GM12878 (cell line): Measurements from ENCODE around the gene ERN1. TPM values are rescaled to one million over a fixed set of nuclear protein-coding genes. Genes with fewer than 3 reads are reported as not detected.
A peak's percentile ranks its signal among the peaks of the same experiment; 100 is the strongest.

Experiments used
- BRCA1 ChIP-seq: IDR thresholded peaks from 2 replicates; pipeline ENCODE4 v1.6.1; 2011; ENCODE audit warnings: low read depth, low read length, improper control_type of control experiment
- CEBPB ChIP-seq, 2 experiments: fragments of 150-350 bp in 1 of 2; IDR thresholded peaks; 2 replicates each; pipeline ENCODE4 v1.6.1; 2012 to 2014; ENCODE audit warnings: low read depth in 2 of 2, low read length in 2 of 2, borderline replicate concordance in 1 of 2, inconsistent platforms in 1 of 2
- ESRRA ChIP-seq: IDR thresholded peaks from 2 replicates; pipeline ENCODE4 v1.6.1; 2012; ENCODE audit warnings: mild to moderate bottlenecking, low read length, improper control_type of control experiment
- NFYB ChIP-seq: IDR thresholded peaks from 2 replicates; pipeline ENCODE4 v1.6.1; 2011; ENCODE audit warnings: low read depth, mild to moderate bottlenecking, low read length, improper control_type of control experiment, moderate library complexity; ENCODE audit not compliant: insufficient read depth
- RAD51 ChIP-seq: fragments of 450-650 bp; IDR thresholded peaks from 2 replicates; pipeline ENCODE4 v1.6.1; 2016; ENCODE audit warnings: moderate library complexity, mild to moderate bottlenecking, inconsistent platforms
- RELA ChIP-seq: fragments of 450-650 bp; IDR thresholded peaks from 2 replicates; pipeline ENCODE4 v1.8.0; 2014; ENCODE audit warnings: borderline replicate concordance; ENCODE audit not compliant: partially characterized antibody
- SMAD5 ChIP-seq: IDR thresholded peaks from 2 replicates; pipeline ENCODE4 v1.6.1; 2016; ENCODE audit warnings: antibody characterized with exemption, low read depth
- SREBF2 ChIP-seq: IDR thresholded peaks from 2 replicates; pipeline ENCODE4 v1.6.1; 2012; ENCODE audit warnings: mild to moderate bottlenecking, low read length
- TARDBP ChIP-seq: IDR thresholded peaks from 2 replicates; pipeline ENCODE4 v1.6.1; 2016; ENCODE audit warnings: borderline replicate concordance
- polyA plus RNA-seq, 11 experiments: library from polyadenylated mRNA; depleted of rRNA in 4 of 11; unstranded in 6 of 11; stranded (reverse) in 5 of 11; fragments of >200 nt; fragmentation: Nextera tagmentation in 4 of 11; fragmentation: Illumina TruSeq in 1 of 11; extraction: Ambion mirVana in 4 of 11; extraction: Trizol in 1 of 11; gene quantifications; 1 replicate in 1 of 11; 2 replicates in 10 of 11; pipeline versions ENCODE4 v1.2.1 to v1.2.3, GENCODE V29; 2011 to 2016; ENCODE audit warnings: inconsistent platforms in 2 of 11, missing spikeins in 2 of 11, low read depth in 1 of 11
- total RNA-seq, 4 experiments: library from RNA; depleted of rRNA in 3 of 4; stranded (reverse); fragments of >200 nt in 3 of 4; fragmentation: Illumina TruSeq in 1 of 4; extraction: Trizol in 1 of 4; gene quantifications; 2 replicates each; pipeline versions ENCODE4 v1.2.1 to v1.2.3, GENCODE V29; 2013 to 2021
- TF ChIP-seq, protein P1 (sequence below): fragments of 450-650 bp; IDR thresholded peaks from 2 replicates; pipeline ENCODE4 v1.6.1; 2016; ENCODE audit warnings: mild to moderate bottlenecking, moderate library complexity, borderline replicate concordance
- TF ChIP-seq, protein P2 (sequence below): fragments of 150-350 bp; IDR thresholded peaks from 2 replicates; pipeline ENCODE4 v1.6.1; 2014; ENCODE audit warnings: mild to moderate bottlenecking, low read depth, low read length
- TF ChIP-seq, protein P3 (sequence below): fragments of 450-650 bp; IDR thresholded peaks from 2 replicates; pipeline ENCODE4 v1.6.1; 2017; ENCODE audit warnings: mild to moderate bottlenecking, moderate library complexity
- TF ChIP-seq, protein P4 (sequence below): fragments of 450-650 bp; IDR thresholded peaks from 2 replicates; pipeline ENCODE4 v1.6.1; 2018; ENCODE audit warnings: mild to moderate bottlenecking, low read depth, moderate library complexity; ENCODE audit not compliant: partially characterized antibody
- TF ChIP-seq, protein P5 (sequence below): IDR thresholded peaks from 2 replicates; pipeline ENCODE4 v1.6.1; 2012; ENCODE audit warnings: low read depth, low read length, improper control_type of control experiment

ERN1 gene
- total and polyA plus RNA-seq, 10 of the 15 experiments (the other 5 are each of a cell fraction or from before 2014, with no cell fraction given): 2.6 to 19.2 (median 7.6) TPM

DNA sequence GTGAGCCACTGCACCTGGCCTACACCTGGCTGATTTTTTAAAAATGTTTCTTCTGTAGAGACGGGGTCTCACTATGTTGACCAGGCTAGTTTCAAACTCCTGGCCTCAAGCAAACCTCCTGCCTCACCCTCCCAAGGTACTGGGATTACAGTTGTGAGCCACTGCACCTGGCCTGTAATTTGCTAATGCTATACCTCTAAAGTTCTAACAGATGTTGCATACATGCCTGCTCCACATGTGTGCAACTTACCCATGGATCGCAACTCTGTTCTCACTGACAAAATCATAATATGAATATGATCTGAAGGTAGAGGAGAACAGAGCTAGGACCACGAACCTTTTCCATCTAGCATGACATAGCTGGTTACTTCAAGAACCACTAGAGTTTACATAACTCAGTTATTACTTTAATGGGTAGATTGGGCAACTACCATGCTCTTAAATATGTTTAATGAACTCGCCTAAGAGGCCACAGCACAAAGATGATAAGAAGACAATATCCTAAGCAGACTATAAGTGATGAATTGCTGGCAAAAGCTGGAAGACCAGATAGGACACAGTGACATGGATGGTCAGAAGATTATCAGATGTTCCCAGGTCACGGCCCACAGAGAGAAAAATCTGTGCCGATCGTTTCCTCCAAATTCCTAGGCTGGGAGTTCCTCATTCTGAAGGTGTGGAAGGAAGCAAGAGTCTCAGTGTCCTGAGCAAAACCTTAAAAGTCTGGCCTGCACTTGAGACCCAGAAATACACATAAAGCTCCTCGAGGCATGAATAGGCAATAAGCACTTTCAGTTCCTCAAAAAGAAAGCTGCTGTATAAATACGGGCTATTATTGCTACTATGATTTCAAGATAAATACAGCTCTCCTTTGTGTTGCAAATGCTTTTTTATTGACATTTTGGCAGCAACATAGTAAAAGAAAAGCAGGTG lies 55.9 kb downstream of the ERN1 start (continued):
- TF ChIP-seq, protein P1, sequence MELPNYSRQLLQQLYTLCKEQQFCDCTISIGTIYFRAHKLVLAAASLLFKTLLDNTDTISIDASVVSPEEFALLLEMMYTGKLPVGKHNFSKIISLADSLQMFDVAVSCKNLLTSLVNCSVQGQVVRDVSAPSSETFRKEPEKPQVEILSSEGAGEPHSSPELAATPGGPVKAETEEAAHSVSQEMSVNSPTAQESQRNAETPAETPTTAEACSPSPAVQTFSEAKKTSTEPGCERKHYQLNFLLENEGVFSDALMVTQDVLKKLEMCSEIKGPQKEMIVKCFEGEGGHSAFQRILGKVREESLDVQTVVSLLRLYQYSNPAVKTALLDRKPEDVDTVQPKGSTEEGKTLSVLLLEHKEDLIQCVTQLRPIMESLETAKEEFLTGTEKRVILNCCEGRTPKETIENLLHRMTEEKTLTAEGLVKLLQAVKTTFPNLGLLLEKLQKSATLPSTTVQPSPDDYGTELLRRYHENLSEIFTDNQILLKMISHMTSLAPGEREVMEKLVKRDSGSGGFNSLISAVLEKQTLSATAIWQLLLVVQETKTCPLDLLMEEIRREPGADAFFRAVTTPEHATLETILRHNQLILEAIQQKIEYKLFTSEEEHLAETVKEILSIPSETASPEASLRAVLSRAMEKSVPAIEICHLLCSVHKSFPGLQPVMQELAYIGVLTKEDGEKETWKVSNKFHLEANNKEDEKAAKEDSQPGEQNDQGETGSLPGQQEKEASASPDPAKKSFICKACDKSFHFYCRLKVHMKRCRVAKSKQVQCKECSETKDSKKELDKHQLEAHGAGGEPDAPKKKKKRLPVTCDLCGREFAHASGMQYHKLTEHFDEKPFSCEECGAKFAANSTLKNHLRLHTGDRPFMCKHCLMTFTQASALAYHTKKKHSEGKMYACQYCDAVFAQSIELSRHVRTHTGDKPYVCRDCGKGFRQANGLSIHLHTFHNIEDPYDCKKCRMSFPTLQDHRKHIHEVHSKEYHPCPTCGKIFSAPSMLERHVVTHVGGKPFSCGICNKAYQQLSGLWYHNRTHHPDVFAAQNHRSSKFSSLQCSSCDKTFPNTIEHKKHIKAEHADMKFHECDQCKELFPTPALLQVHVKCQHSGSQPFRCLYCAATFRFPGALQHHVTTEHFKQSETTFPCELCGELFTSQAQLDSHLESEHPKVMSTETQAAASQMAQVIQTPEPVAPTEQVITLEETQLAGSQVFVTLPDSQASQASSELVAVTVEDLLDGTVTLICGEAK: no peak; the same call in 1 of the 2 replicates
- TF ChIP-seq, protein P2, sequence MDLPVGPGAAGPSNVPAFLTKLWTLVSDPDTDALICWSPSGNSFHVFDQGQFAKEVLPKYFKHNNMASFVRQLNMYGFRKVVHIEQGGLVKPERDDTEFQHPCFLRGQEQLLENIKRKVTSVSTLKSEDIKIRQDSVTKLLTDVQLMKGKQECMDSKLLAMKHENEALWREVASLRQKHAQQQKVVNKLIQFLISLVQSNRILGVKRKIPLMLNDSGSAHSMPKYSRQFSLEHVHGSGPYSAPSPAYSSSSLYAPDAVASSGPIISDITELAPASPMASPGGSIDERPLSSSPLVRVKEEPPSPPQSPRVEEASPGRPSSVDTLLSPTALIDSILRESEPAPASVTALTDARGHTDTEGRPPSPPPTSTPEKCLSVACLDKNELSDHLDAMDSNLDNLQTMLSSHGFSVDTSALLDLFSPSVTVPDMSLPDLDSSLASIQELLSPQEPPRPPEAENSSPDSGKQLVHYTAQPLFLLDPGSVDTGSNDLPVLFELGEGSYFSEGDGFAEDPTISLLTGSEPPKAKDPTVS: no peak
- TF ChIP-seq SREBF2 (no peak), RAD51 (no peak), SMAD5 (no peak), CEBPB (IDR thresholded peaks at IDR 0.05; ENCODE audit: borderline replicate concordance in 1 of 2, low read depth in 2 of 2, low read length in 2 of 2) (peak in 1 of 2 experiments; percentile 62; a peak in 1 of 4 replicates), BRCA1 (no peak), NFYB (no peak), TARDBP (no peak), ESRRA (no peak), RELA (no peak)
- TF ChIP-seq, protein P3, sequence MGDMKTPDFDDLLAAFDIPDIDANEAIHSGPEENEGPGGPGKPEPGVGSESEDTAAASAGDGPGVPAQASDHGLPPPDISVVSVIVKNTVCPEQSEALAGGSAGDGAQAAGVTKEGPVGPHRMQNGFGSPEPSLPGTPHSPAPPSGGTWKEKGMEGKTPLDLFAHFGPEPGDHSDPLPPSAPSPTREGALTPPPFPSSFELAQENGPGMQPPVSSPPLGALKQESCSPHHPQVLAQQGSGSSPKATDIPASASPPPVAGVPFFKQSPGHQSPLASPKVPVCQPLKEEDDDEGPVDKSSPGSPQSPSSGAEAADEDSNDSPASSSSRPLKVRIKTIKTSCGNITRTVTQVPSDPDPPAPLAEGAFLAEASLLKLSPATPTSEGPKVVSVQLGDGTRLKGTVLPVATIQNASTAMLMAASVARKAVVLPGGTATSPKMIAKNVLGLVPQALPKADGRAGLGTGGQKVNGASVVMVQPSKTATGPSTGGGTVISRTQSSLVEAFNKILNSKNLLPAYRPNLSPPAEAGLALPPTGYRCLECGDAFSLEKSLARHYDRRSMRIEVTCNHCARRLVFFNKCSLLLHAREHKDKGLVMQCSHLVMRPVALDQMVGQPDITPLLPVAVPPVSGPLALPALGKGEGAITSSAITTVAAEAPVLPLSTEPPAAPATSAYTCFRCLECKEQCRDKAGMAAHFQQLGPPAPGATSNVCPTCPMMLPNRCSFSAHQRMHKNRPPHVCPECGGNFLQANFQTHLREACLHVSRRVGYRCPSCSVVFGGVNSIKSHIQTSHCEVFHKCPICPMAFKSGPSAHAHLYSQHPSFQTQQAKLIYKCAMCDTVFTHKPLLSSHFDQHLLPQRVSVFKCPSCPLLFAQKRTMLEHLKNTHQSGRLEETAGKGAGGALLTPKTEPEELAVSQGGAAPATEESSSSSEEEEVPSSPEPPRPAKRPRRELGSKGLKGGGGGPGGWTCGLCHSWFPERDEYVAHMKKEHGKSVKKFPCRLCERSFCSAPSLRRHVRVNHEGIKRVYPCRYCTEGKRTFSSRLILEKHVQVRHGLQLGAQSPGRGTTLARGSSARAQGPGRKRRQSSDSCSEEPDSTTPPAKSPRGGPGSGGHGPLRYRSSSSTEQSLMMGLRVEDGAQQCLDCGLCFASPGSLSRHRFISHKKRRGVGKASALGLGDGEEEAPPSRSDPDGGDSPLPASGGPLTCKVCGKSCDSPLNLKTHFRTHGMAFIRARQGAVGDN: peak; percentile 89
- TF ChIP-seq, protein P4, sequence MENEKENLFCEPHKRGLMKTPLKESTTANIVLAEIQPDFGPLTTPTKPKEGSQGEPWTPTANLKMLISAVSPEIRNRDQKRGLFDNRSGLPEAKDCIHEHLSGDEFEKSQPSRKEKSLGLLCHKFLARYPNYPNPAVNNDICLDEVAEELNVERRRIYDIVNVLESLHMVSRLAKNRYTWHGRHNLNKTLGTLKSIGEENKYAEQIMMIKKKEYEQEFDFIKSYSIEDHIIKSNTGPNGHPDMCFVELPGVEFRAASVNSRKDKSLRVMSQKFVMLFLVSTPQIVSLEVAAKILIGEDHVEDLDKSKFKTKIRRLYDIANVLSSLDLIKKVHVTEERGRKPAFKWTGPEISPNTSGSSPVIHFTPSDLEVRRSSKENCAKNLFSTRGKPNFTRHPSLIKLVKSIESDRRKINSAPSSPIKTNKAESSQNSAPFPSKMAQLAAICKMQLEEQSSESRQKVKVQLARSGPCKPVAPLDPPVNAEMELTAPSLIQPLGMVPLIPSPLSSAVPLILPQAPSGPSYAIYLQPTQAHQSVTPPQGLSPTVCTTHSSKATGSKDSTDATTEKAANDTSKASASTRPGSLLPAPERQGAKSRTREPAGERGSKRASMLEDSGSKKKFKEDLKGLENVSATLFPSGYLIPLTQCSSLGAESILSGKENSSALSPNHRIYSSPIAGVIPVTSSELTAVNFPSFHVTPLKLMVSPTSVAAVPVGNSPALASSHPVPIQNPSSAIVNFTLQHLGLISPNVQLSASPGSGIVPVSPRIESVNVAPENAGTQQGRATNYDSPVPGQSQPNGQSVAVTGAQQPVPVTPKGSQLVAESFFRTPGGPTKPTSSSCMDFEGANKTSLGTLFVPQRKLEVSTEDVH: no peak
- TF ChIP-seq, protein P5, sequence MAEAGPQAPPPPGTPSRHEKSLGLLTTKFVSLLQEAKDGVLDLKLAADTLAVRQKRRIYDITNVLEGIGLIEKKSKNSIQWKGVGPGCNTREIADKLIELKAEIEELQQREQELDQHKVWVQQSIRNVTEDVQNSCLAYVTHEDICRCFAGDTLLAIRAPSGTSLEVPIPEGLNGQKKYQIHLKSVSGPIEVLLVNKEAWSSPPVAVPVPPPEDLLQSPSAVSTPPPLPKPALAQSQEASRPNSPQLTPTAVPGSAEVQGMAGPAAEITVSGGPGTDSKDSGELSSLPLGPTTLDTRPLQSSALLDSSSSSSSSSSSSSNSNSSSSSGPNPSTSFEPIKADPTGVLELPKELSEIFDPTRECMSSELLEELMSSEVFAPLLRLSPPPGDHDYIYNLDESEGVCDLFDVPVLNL: no peak
